NCI-H2107 treated with DMSO at 0.1 percent for 48 hours (cell line): ENCODE measurements around the gene HS2ST1.
"Not testable (repeated sequence)": the region's sequence is repeated elsewhere in the genome, so short reads cannot be mapped to it uniquely, and the experiment has no call there.

Experiments
- DNase-seq: peaks from one replicate; lab custom pipeline; 2025; ENCODE audit not compliant: unreplicated experiment; lab: John Stamatoyannopoulos, UW

HS2ST1 gene

GRCh38 chr1:86914601-86914997 is at the start of gene HS2ST1:
Gene HS2ST1 (plus strand): TSS chr1:86914635.
- no peak for DNase-seq

GRCh38 chr1:86865973-86866637 is 48.3 kb upstream of the HS2ST1 start:
- DNase-seq, result no peak

GRCh38 chr1:86866665-86867064 is 47.8 kb upstream of the HS2ST1 start:
- DNase-seq, result no peak

GRCh38 chr1:86867278-86867677 is 47.2 kb upstream of the HS2ST1 start:
- DNase-seq, result not testable (repeated sequence)

- DNase-seq, result no peak
Measured at GRCh38 chr1:86868477-86868876, 46.0 kb upstream of the HS2ST1 start.

GRCh38 chr1:86871001-86871400 is 43.4 kb upstream of the HS2ST1 start:
- DNase-seq, result no peak

GRCh38 chr1:86872086-86872485 is 42.3 kb upstream of the HS2ST1 start:
- no peak for DNase-seq

- no peak for DNase-seq
Measured at GRCh38 chr1:86875722-86876121, 38.7 kb upstream of the HS2ST1 start.

- no peak for DNase-seq
Measured at GRCh38 chr1:86887479-86888162, 26.8 kb upstream of the HS2ST1 start.

GRCh38 chr1:86888327-86888726 is 26.1 kb upstream of the HS2ST1 start:
- DNase-seq, result no peak

GRCh38 chr1:86899401-86899800 is 15.0 kb upstream of the HS2ST1 start:
- DNase-seq, result not testable (repeated sequence)

- no peak for DNase-seq
Measured at GRCh38 chr1:86905875-86906274, 8.6 kb upstream of the HS2ST1 start.

GRCh38 chr1:86906419-86906818 is 8.0 kb upstream of the HS2ST1 start:
- no peak for DNase-seq

GRCh38 chr1:86912281-86912900 is 2.0 kb upstream of the HS2ST1 start:
- DNase-seq, result no peak

- DNase-seq, result peak; percentile 80
Measured at GRCh38 chr1:86913399-86913895, 988 bp upstream of the HS2ST1 start.

GRCh38 chr1:86913896-86914600 is 387 bp upstream of the HS2ST1 start, which contains the start of gene SELENOF:
Gene SELENOF (minus strand): TSS chr1:86914126. CDS start chr1:86914111, 15 bp downstream.
- peak; percentile 100 for DNase-seq

GRCh38 chr1:86914998-86915736 is 732 bp downstream of the HS2ST1 start:
- DNase-seq, result peak; percentile 66

GRCh38 chr1:86915737-86916235 is 1.4 kb downstream of the HS2ST1 start:
- peak; percentile 66 for DNase-seq

GRCh38 chr1:86916752-86917151 is 2.3 kb downstream of the HS2ST1 start:
- no peak for DNase-seq

- no peak for DNase-seq
Measured at GRCh38 chr1:86922445-86922844, 8.0 kb downstream of the HS2ST1 start.
